Panc1 (cell line): ENCODE data around the gene SYT17. TPM values are rescaled to one million over a fixed set of nuclear protein-coding genes. Genes with fewer than 3 reads are reported as not detected.

ENCODE experiments used
- ATAC-seq: fragments of 200-7000 bp; cut with Tn5 transposase; 2 replicates; pipeline ENCODE4 v1.9.1; 2020; ENCODE audit warnings: mild to moderate bottlenecking, moderate library complexity
- BruUV-seq: library from RNA; stranded (reverse); fragments of 400-500 nt; replicated peaks from 2 replicates; lab custom pipeline; 2021; lab: Mats Ljungman, UMichigan
- CTCF ChIA-PET: fragments of 300-600 bp; sonication (Branson Sonifier 250); formaldehyde crosslinking; loops from one replicate; lab custom pipeline; 2022; ENCODE audit warnings: antibody characterized with exemption; lab: Charles Lee
- POLR2A ChIA-PET: fragments of 300-600 bp; sonication (Branson Sonifier 250); formaldehyde crosslinking; loops from one replicate; lab custom pipeline; 2022; ENCODE audit warnings: antibody characterized with exemption; lab: Charles Lee
- DNase-seq: peaks from one replicate; pipeline ENCODE4 v3.0.0-alpha.2; 2010; ENCODE audit warnings: low read depth, low spot score
- H3K27ac ChIP-seq: 2 replicates; pipeline ENCODE4 v1.5.1; 2011; ENCODE audit warnings: mild to moderate bottlenecking, low read length, inconsistent platforms
- H3K27me3 ChIP-seq: fragments of 200-500 bp; sonication (Bioruptor generic); 2 replicates; pipeline ENCODE4 v1.6.0; 2014; ENCODE audit warnings: low read length, inconsistent platforms; ENCODE audit not compliant: control insufficient read depth, insufficient read depth
- H3K36me3 ChIP-seq: fragments of 200-500 bp; sonication (Bioruptor generic); 2 replicates; pipeline ENCODE4 v1.5.1; 2014; ENCODE audit warnings: inconsistent platforms, mild to moderate bottlenecking, low read length, moderate library complexity; ENCODE audit not compliant: control insufficient read depth, insufficient read depth
- H3K4me1 ChIP-seq: 2 replicates; pipeline ENCODE4 v1.5.1; 2011; ENCODE audit warnings: inconsistent platforms, mild to moderate bottlenecking, low read length, moderate library complexity; ENCODE audit not compliant: control insufficient read depth, insufficient read depth
- H3K4me3 ChIP-seq, 2 experiments: 2 replicates each; pipeline ENCODE4 v1.5.1; 2011 to 2012; ENCODE audit warnings: low read depth in 2 of 2, low read length in 2 of 2, mild to moderate bottlenecking in 2 of 2, inconsistent platforms in 1 of 2, moderate library complexity in 1 of 2
- H3K9me3 ChIP-seq: fragments of 200-500 bp; sonication (Bioruptor generic); 2 replicates; pipeline ENCODE4 v1.5.1; 2014; ENCODE audit warnings: low read depth, mild to moderate bottlenecking, inconsistent platforms, low read length, moderate library complexity; ENCODE audit not compliant: control insufficient read depth, insufficient read depth
- CTCF ChIP-seq: fragments of 450-650 bp; IDR thresholded peaks from 2 replicates; pipeline ENCODE4 v1.5.1; 2017; ENCODE audit warnings: mild to moderate bottlenecking
- POLR2AphosphoS5 ChIP-seq: IDR thresholded peaks from 2 replicates; pipeline ENCODE4 v1.6.1; 2012; ENCODE audit warnings: mild to moderate bottlenecking, low read depth, low read length, moderate library complexity
- REST ChIP-seq, 2 experiments: IDR thresholded peaks; 2 replicates each; pipeline ENCODE4 v1.6.1; 2011 to 2012; ENCODE audit warnings: low read depth in 2 of 2, control low read depth in 1 of 2, low read length in 1 of 2, mild to moderate bottlenecking in 1 of 2, moderate library complexity in 1 of 2; ENCODE audit not compliant: insufficient read depth in 1 of 2
- SIN3A ChIP-seq: IDR thresholded peaks from 2 replicates; pipeline ENCODE4 v1.6.1; 2012; ENCODE audit warnings: low read depth, mild to moderate bottlenecking, low read length, moderate library complexity, borderline replicate concordance; ENCODE audit not compliant: insufficient read depth
- TCF7L2 ChIP-seq: IDR thresholded peaks from 2 replicates; pipeline ENCODE4 v1.6.1; 2011; ENCODE audit warnings: mild to moderate bottlenecking, low read depth, low read length, inconsistent platforms
- in situ Hi-C: cut with HindIII; loops from 2 replicates; pipeline ENCODE4 v1.10.0; 2016; ENCODE audit warnings: low sequenced_read_pairs, low pct_unique_long_range_greater_than_20kb
- intact Hi-C: fragments of 100-400 bp; cut with micrococcal nuclease; formaldehyde crosslinking; loops from one replicate; pipeline ENCODE4 v1.10.0; 2022; ENCODE audit not compliant: unreplicated experiment
- total RNA-seq: library from RNA; stranded (reverse); gene quantifications from one replicate; pipeline ENCODE4 v1.2.1, GENCODE V29; 2021; ENCODE audit not compliant: unreplicated experiment

SYT17 gene
- total RNA-seq, 1 experiment from 2014 or later = 5.4 TPM

GRCh38 chr16:19119564-19119963, 48.5 kb upstream of the SYT17 start:
- H3K9me3 ChIP-seq = no peaks in the 10 kb centered on the region
- intact Hi-C loops (no loop called here), in situ Hi-C loops (no loop called here)
- no peaks in the 10 kb centered on the region for H3K27me3 ChIP-seq
- no TSS peak for BruUV-seq
- peak overlapping the region; percentile 78 for H3K27ac ChIP-seq
- ATAC-seq (no peak), DNase-seq (no peak)
- POLR2A ChIA-PET = interaction anchor here (0.6 to 0.7 kb wide), 2 partner anchors 19 to 235 kb away, joined by 3 to 5 read pairs; no protein-coding TSS in a partner anchor
- H3K4me3 ChIP-seq = no peak overlapping the region
- no peaks in the 10 kb centered on the region; the same call in none of the 2 replicates for H3K36me3 ChIP-seq
- TF ChIP-seq SIN3A (no peak), REST (IDR thresholded peaks at IDR 0.05; ENCODE audit: insufficient read depth in 1 of 2, low read depth in 2 of 2, low read length in 1 of 2) (no peak), POLR2AphosphoS5 (no peak; the same call in 1 of the 2 replicates), CTCF (no peak), TCF7L2 (no peak)
- H3K4me1 ChIP-seq = peaks cover 43% of the 10 kb centered on the region
- CTCF ChIA-PET = no interaction called here

GRCh38 chr16:19123535-19124178, 44.4 kb upstream of the SYT17 start:
- BruUV-seq = no TSS peak
- no peak for ATAC-seq

GRCh38 chr16:19126300-19126699, 41.7 kb upstream of the SYT17 start:
- H3K27ac ChIP-seq = no peak overlapping the region
- DNase-seq (no peak), ATAC-seq (no peak)
- H3K4me1 ChIP-seq = peaks cover 28% of the 10 kb centered on the region
- BruUV-seq = no TSS peak
- no peak overlapping the region for H3K4me3 ChIP-seq
- CTCF ChIA-PET = no interaction called here
- POLR2A ChIA-PET = no interaction called here
- in situ Hi-C loops = no loop called here
- H3K9me3 ChIP-seq = no peaks in the 10 kb centered on the region
- TF ChIP-seq TCF7L2 (no peak), REST (IDR thresholded peaks at IDR 0.05; ENCODE audit: insufficient read depth in 1 of 2, low read depth in 2 of 2, low read length in 1 of 2) (no peak), SIN3A (no peak), POLR2AphosphoS5 (no peak), CTCF (no peak)
- no peaks in the 10 kb centered on the region for H3K27me3 ChIP-seq
- intact Hi-C loops = no loop called here
- no peaks in the 10 kb centered on the region for H3K36me3 ChIP-seq

More at GRCh38 chr16:19123535-19124178, 44.4 kb upstream of the SYT17 start:
- in situ Hi-C loops (no loop called here), intact Hi-C loops (no loop called here)
- TF ChIP-seq SIN3A = no peak
- no peak for TF ChIP-seq POLR2AphosphoS5
- CTCF ChIA-PET = interaction anchor here (0.7 to 1.4 kb wide), 3 partner anchors 8 to 38 kb away, joined by 3 to 4 read pairs (median 3); no protein-coding TSS in a partner anchor
- Histone ChIP-seq H3K9me3 (no peaks in the 10 kb centered on the region), H3K27me3 (no peaks in the 10 kb centered on the region), H3K4me1 (peaks cover 17% of the 10 kb centered on the region), H3K27ac (no peak overlapping the region), H3K4me3 (no peak overlapping the region), H3K36me3 (no peaks in the 10 kb centered on the region; the same call in 1 of the 2 replicates)
- POLR2A ChIA-PET = no interaction called here
- no peak for DNase-seq
